ENCODE data around the gene ABHD14A. TPM values are rescaled to one million over a fixed set of nuclear protein-coding genes. Genes with fewer than 3 reads are reported as not detected.

ABHD14A gene
- total RNA-seq, 2 donors from 2014 or later = 15.5 to 16.1 TPM

DNA sequence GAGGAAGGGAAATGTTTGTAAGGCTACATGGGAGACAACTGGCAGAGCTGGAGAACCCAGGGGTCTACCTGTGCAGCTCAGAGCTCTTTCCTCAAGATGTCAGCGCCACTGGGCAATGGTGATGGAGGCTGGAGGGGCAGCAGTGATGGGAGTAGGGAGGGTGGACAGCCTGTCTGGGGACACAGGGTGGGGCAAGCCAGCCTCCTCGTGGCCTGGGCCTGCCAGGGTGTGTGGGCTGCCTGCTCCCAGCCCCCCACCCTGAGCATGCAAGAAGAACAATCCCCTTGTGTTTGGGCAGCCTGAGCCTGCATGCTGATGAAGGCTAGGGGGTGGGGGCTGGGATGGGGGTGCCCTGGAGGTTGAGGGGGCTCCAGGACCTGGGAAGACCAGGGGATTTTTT is 8.8 kb upstream of the ABHD14A start:
- Histone ChIP-seq H3K36me3 (replicated peaks in 1 of 2; ENCODE audit: insufficient read depth in 1 of 2, low read depth in 2 of 2) (no peaks in the 10 kb centered on the region), H3K4me1 (peaks cover 63% of the 10 kb centered on the region), H3K27ac (no peak overlapping the region), H3K9me3 (no peaks in the 10 kb centered on the region), H3K27me3 (no peaks in the 10 kb centered on the region), H3K4me3 (no peak overlapping the region)
- TF ChIP-seq POLR2A (IDR thresholded peaks at IDR 0.05) = no peak
- TF ChIP-seq, protein P1, sequence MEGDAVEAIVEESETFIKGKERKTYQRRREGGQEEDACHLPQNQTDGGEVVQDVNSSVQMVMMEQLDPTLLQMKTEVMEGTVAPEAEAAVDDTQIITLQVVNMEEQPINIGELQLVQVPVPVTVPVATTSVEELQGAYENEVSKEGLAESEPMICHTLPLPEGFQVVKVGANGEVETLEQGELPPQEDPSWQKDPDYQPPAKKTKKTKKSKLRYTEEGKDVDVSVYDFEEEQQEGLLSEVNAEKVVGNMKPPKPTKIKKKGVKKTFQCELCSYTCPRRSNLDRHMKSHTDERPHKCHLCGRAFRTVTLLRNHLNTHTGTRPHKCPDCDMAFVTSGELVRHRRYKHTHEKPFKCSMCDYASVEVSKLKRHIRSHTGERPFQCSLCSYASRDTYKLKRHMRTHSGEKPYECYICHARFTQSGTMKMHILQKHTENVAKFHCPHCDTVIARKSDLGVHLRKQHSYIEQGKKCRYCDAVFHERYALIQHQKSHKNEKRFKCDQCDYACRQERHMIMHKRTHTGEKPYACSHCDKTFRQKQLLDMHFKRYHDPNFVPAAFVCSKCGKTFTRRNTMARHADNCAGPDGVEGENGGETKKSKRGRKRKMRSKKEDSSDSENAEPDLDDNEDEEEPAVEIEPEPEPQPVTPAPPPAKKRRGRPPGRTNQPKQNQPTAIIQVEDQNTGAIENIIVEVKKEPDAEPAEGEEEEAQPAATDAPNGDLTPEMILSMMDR (IDR thresholded peaks at IDR 0.05) = no peak
- ATAC-seq (no peak), DNase-seq (no peak)
- intact Hi-C loops (cut with DNase I) = no loop called here
- WGBS, 2 donors = 80% methylated on average over 2 of the region's 2 CpGs

DNA sequence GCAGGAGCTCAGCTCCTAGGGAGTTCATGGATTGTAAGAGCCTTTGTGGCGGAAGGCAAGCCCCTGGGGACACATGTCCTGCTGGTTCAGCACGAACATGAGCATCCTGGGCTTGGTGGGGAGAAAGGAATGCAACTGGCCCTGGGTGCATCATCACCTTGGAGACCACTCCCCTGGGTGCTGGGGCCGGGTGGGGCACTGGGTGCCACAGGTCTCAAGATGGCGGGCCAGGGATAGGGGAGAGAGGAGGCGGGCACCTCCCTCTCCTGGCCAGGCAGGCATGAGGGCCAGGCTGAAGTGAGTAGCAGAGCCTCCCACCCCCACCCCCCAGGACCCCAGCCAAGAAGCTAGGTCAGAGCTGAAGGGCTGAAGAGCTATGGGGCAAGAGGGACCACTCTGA is 8.4 kb upstream of the ABHD14A start:
- TF ChIP-seq, protein P1 (IDR thresholded peaks at IDR 0.05) = no peak
- TF ChIP-seq POLR2A (IDR thresholded peaks at IDR 0.05) = no peak
- no peak for ATAC-seq
- no peaks in the 10 kb centered on the region for H3K27me3 ChIP-seq
- WGBS, 2 donors = 74 to 90% methylated on average over 2 to 4 of the region's 5 CpGs
- peaks cover 67% of the 10 kb centered on the region for H3K4me1 ChIP-seq
- no peaks in the 10 kb centered on the region for H3K9me3 ChIP-seq
- H3K4me3 ChIP-seq = peak overlapping the region in 1 of 2 donors; percentile 42
- DNase-seq = no peak
- peak overlapping the region in 3 of 4 donors; percentile 77 to 91 (median 83) for H3K27ac ChIP-seq
- intact Hi-C loops (cut with DNase I) = no loop called here
- no peaks in the 10 kb centered on the region for H3K36me3 ChIP-seq (replicated peaks in 1 of 2; ENCODE audit: insufficient read depth in 1 of 2, low read depth in 2 of 2)

DNA sequence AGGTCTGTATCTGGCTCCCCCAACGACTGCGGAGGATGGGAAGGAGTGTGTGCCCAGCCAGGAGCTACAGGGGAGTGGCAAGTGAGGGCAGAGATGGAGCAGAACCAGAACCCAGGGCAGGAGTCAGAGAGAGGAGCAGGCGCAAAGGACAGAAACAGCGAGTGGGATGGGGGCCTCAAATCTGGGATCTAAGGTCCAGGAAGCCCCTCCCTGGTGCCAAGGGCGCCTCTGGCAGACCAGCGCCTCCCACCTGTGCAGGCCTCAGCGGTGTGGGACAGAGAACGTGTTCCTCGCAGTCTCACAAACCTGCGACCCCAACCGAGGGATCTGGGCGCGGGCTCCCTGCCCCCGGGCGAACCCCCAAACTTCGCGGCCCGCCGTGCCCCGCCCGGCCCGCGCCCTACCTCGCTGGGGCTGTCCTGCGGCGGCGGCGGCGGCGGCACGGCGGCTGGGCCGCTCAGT is 7.9 kb upstream of the ABHD14A start:
- H3K27ac ChIP-seq = peak overlapping the region; percentile 75 to 91 (median 80)
- intact Hi-C loops (cut with DNase I) = no loop called here

DNA sequence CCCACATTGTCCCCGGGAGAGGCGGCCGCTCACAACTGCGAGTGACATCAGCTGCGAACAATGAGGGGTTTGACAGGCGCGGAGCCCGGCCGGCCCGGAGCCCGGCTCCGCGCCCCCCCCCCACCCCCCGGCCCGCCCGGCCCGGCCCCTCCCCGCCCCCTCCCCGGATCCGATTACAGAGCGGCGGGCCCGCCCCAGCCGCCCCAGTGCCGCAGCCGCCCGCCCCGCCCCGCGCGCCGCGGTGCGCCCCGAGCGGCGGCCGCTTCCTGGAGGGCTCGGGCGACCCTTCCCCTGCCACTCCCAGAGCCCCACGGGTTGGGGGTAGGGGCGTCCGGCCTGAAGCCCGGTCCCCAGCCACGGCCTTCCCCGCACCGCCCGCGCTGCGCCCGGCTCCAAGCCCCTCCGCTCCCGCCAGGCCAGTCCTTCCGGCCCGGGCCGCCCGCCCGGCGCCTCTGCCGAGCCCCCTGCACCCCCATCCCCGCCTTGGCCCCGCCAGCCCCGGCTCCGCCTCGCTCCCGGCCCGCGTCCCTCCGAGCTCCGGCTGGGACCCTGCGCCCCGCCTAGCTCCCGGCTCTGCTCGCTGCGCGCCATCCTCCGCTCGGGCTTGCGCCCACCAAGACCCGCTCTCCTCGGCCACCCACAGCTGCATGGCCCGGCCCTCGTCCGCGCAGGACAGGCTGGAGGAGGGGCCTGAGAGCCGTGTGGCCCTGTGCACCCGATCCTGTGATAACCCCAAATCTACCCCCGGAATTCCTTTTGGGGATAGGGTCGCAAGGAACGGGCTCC is 7.3 kb upstream of the ABHD14A start, which contains the start of gene PCBP4:
Gene PCBP4, minus strand, starts transcription at position 71 of the 786 bp plus-strand sequence. CDS start 6,214 bp downstream, outside the sequence.
- H3K27me3 ChIP-seq = no peaks in the 10 kb centered on the region
- peaks cover 64% of the 10 kb centered on the region for H3K4me1 ChIP-seq
- WGBS, 2 donors = 0% methylated on average over 7 to 59 of the region's 90 CpGs
- peak within 1 kb of the TSS; percentile 75 to 91 (median 80) for H3K27ac ChIP-seq
- no peaks in the 10 kb centered on the region for H3K36me3 ChIP-seq (replicated peaks in 1 of 2; ENCODE audit: insufficient read depth in 1 of 2, low read depth in 2 of 2)
- no peaks in the 10 kb centered on the region for H3K9me3 ChIP-seq
- DNase-seq (peak; percentile 79 to 86 (median 84)), ATAC-seq (peak; percentile 85)
- peak within 1 kb of the TSS; percentile 36 to 42 for H3K4me3 ChIP-seq
- TF ChIP-seq, protein P1 (IDR thresholded peaks at IDR 0.05) = peak in 1 of 7 experiments; percentile 4
- peak; percentile 30 to 57 (median 54) for TF ChIP-seq POLR2A (IDR thresholded peaks at IDR 0.05)
- intact Hi-C loops (cut with DNase I) = no loop called here

More for the DNA sequence above, 7.9 kb upstream of the ABHD14A start:
- DNase-seq (peak in 1 of 4 donors; percentile 35), ATAC-seq (peak; percentile 16)
- H3K36me3 ChIP-seq (replicated peaks in 1 of 2; ENCODE audit: insufficient read depth in 1 of 2, low read depth in 2 of 2) = no peaks in the 10 kb centered on the region
- H3K9me3 ChIP-seq = no peaks in the 10 kb centered on the region
- 5 to 26% methylated on average over 4 to 30 of the region's 33 CpGs for WGBS, 2 donors
- H3K4me1 ChIP-seq = peaks cover 64% of the 10 kb centered on the region
- TF ChIP-seq, protein P1 (IDR thresholded peaks at IDR 0.05) = no peak
- no peak for TF ChIP-seq POLR2A (IDR thresholded peaks at IDR 0.05)
- H3K27me3 ChIP-seq = no peaks in the 10 kb centered on the region
- H3K4me3 ChIP-seq = peak overlapping the region in 1 of 2 donors; percentile 42

All from body of pancreas (tissue), 4 donors.